HG03280 (cell line): Measurements from ENCODE around the gene CCDC85C.
A peak's percentile ranks its signal among the peaks of the same experiment; 100 is the strongest.

Experiments
- ATAC-seq: cut with Tn5 transposase; IDR thresholded peaks from one replicate; pipeline ENCODE4 v1.9.1; 2021; ENCODE audit warnings: mild to moderate bottlenecking, moderate library complexity; ENCODE audit not compliant: unreplicated experiment

The CCDC85C gene

DNA sequence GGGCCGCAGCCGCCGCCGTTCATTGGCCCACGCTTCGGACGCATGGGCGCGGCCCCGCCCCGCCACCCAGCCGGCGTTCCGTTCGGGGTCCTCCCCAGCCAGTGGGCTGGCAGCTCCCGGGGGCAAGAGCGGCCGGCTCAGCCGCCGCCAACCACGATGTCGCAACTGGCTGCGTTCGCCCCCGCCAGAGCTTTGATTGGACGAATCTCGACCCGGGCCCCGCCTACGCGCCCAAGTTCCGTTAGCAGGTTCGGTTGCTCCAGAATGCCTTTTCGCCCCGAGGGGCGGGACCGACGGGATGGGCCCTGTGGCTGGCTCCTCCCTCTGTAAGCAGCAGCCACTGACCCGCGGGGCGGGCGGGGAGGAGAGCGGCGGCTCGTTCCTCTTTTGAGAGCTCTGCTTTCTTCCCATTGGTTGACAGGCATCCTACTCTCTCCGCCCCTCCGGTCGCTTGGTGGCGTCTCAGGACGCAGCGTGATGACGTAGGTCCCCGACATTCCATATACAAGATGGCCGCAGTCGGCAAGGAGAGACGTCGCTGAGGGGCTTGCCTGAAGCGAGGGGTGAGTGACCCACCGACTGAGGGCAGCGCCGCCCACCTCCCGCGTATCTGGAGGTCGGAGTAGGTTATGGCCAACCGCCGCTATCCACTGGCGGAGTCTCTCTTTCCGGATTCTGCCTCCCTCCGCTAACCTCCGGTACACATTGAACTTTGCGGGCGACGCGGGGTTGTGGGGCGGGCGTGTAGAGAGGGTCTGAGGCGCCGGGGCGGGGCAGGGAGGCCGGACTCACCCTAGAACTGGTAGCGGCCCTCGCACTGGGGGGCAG is 122.9 kb downstream of the CCDC85C start, which contains the start of gene CCNK:
Gene CCNK, plus strand, starts transcription at position 493 of the 828 bp plus-strand sequence. CDS start 11,269 bp downstream, outside the sequence.
- ATAC-seq, result peak; percentile 86

DNA sequence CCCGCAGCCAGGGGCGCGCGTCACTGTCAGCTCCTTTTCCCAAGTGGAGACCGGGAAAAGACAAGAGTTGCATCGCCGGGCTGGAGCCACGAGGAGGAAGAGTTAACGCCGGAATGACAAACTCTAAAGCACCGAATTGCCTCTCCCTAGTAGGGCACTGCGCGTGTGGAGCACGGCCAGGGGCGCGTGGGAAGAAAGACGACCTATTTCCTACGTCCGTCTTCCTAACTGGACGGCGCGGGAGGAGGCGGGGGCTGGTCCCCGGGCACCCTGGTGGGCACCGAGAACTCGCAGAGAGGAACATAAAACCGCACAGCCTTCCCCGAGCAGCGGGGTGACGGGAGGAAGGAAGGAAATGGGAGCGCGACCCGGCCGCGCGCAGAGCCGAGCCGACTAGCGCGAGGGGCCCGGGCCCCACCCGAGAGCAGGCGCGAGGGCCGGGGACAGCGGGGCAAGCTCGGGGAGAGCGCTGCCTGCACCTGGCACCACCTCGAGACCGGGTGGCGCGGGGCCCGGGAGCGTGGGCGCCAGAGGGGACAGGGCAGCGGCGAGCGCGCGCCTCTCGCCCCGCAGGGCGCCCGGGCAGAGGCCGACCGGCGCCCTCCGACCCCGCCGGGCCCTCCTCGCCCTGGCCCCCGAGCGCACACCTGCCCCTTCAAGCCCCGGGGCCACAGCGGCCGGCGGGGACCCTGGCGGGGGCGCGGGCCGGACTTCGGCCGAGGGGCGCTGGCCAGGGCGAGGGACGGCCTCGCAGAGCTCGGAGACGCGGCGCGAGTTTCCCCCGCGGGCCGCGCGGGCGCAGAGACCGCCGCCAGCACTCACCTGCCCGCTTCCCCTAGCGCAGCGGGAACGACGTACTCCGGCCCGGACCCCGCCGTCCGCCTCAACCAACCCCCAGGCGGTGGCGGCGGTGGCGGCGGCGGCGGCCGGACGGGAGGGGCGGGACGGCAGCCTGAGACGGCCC is 123.8 kb downstream of the CCDC85C start, which contains the start of gene SETD3:
Gene SETD3, minus strand, starts transcription at position 954 of the 964 bp plus-strand sequence. CDS start 15,054 bp downstream, outside the sequence.
- peak; percentile 2 for ATAC-seq

DNA sequence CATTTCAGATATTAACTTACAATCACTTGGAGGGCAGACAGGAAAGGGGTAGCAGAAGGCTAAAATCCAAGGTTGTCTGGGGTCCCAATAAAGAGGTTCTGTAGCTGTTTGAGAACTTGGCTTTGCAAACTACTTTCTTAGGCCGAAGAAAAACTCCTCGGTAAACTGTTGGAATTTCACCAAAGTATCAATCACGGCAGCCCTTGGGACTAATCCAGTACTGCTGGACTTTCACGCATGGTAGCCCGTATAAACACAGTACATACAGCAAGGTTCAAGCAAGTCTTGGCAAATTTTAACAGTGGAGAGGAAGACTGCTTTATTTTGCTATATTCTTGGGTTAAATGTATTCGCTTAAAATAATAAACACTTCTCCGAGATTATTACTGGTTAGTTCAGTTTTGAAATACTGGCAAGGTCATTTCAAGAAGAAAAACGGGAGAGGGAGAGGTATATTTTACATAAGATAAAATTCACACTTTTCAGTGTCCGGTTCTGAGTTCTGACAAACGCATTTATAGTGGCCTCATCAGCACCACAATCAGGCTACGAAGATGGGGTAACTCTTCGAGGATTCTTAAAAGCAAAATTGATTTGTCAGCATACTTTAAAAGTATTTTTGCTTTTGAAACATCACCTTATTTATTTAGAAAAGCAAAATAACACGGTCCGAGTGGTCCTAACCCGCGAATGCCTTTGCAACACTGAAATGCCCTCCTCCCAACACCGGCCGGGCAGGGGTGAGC is 124.7 kb downstream of the CCDC85C start:
- no peak for ATAC-seq

DNA sequence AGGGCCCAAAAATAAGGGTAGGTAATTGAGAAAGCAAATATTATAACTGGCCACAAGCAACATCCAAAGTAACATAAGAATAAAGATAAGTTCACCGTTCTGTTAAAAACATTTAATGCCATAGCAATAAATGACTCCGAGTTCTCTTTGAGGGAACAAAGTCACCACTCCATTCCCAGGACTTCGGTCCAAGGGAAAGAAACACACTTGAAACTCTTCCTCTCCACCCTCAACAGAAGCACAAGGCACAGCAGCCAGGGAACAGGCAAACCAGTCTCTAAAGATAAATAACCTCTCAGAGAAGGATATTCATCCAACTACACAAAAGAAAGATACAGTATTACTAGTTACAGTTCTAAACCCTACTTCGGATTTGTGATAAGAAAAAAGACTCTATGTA is 125.9 kb downstream of the CCDC85C start:
- no peak for ATAC-seq

DNA sequence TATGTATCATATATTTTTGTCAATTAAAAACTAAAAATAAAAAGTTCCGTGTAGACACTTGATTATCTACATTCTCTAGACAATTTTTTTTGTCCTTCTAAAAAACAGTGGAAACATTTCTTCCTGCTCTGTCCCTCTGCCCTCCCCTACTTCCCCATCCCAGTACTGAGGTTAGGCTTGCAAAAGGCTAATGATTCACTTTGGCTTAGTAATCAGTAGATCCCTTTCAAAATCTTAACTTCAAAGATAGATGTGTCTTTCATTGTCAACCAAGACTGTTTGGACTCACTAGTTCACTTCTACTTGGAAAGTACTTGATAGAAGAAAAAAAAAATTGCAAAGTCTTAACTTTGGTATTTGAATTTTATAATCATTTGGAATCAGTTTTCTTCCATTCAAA is 127.1 kb downstream of the CCDC85C start:
- no peak for ATAC-seq

DNA sequence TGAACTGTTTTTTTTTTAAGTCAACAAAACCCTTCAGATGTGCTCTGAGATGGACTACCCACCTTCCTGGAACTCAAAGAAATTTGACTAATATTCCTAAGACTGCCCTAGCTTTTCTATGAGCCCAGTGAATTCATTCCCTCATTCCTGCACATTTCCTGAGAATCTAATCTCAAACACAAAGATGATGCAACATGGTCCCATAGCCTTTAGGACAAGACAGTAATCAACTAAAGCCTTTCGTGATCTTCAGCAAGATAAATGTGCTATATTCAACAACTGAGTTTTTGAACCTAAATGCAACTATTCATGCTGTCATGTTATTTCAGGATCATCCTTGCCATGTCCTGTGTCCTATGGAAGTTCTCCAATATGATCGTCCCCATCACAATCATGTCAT is 128.3 kb downstream of the CCDC85C start:
- ATAC-seq, result no peak

DNA sequence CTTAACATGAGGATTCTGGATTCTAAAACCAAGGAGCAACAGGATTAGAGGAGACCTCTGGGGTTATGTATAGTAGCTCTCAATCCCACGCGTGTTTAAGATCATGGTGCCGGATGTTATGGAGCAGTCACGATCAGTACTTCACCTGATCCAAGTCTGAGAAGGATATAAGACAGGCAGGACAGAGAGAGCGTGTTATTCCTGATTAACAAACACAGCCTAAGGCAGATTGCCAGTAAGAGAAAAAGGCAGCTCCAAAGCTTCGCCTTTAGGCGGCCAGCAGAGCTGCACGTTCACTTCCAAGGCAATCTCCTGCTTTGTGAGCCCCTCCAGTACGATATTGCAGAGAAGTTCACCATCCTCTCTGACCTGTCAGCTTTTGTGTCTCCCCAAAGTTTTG is 128.8 kb downstream of the CCDC85C start:
- no peak for ATAC-seq

DNA sequence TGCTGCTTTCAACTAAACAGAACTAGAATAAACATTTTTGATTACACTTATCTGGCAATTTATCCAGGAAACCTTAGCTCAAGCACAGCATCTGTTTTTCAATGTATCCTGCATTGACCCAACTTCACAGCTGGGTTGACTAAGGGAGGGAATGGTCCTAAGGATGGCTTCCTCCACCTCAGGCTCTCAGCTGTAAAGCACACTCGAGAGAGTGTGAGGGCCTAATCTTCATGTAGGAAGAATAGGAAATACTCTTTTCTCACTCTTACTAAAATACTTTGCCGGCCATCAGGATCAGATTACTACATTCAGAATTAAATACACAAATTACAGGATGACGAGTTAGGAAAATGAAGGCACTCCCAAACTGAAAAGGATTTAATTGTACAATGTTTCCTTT is 130.5 kb downstream of the CCDC85C start:
- ATAC-seq, result no peak

DNA sequence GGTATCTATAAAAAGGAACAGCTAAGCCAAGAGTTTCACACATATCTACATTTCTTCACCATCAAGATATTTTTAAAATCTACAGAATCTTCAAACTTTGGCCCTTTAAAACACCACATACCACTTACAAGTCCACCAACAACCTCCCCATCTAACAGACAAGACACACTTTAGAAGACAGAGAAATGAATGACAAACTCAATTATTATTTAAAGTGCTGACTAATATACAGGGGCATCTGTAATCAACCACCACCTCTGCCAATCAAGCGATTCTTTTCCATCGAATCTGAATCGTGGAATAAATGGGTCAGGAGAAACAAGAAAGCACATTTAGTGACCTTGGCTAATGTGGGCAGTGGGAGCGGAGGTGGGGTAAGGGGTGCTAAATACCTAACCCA is 131.1 kb downstream of the CCDC85C start:
- no peak for ATAC-seq

DNA sequence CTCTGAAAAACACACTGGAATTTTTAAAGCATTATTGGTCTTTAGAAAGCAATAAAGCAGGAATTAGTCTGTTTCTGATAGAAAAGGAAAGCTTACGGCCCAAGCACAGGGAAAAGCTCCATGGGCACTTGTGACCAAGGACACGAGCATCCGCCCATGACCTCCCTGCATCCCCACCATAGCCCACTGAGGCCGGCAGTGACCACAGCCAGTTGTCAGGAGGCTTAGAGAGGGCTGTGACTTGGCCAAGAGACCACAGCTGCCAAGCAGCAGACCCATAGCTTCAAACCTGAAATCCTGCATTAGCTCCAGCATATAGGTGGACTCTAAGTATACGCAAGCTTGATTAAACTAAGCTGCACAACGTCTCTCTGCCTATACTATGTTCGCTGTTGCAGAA is 132.3 kb downstream of the CCDC85C start:
- no peak for ATAC-seq

DNA sequence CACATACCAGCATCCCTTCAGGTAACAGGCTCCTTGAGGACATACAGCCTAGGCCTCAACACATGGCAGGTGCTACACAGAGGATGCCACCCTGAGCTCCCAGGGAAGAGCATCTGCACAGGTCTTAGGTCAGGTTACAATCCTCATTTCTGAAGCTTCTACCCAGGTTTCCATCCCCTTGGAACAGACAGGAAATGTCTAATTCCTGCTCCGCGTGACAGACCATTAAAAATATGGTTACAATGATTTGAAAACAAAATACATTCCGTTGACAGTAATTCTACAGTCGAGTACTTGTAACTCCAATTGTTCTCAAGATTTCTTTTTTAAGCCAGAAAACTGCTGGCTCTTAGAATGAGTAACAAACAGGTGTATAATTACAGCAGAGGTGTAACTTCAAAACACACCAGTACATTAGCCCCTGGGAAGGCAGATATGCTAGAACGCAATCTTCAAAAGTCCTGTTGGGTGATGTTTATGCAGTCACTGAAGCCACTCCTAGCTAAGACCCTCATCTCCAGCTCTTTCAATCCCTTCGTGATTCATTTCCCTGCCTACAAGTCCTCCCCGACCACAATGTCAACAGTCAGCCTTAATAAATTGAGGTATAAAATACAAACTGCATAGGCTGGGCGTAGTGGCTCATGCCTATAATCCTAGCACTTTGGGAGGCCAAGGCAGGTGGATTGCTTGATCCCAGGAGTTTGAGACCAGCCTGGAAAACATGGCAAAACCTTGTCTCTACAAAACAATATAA is 135.0 kb downstream of the CCDC85C start:
- ATAC-seq, result no peak

DNA sequence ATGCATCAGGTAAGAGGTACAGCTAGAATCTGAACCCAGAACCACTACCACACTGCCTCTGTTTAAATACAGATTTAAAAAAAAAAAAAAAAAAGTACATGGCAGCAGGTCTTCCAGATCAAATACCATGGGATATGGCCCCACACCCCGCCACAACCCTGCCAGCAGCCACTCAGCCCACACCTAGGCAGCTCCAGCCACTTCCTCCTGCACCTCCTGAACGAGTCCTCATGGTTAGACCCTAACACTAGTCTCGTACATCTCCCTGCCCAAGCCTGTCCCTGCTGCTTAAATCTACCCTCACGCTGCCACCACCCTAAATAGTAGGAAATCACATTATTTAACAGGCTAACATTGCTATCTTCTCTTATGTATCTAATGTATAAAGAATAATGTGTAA is 135.9 kb downstream of the CCDC85C start:
- ATAC-seq, result no peak

DNA sequence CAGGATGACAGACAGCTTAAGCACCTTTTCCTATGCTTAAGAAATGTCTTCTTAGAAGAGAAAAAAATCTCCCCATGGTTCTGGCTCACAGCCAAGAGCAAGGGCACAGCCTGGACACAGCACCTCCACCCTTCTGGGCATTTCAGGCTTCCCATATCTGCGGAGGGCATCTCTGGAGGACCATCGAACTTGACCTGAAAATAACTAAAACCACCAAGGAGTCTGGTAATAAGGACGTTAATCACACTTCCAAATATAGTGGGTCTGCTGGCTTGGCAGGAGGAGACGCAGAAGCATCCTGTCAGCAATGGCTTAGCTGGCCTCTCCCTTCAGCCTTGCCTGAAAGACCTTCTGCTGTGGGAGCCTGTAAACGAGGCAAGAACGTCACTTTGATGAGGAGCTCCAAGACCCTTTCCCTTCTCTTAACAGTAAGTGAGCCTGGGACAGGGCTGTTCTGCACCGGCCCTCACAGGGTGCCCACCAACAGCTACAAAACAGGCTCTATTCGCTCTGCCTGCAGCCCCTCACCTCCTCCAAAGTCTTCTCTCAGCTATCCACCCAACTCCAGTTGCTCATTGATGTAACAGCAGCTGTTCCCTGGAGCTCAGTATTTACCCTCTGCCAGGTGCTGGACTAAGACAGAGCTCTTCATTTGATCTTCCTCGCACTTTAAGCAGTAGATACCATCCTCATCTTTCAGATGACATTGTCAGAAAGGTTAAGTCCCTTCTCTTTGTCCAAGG is 136.5 kb downstream of the CCDC85C start:
- ATAC-seq, result no peak

DNA sequence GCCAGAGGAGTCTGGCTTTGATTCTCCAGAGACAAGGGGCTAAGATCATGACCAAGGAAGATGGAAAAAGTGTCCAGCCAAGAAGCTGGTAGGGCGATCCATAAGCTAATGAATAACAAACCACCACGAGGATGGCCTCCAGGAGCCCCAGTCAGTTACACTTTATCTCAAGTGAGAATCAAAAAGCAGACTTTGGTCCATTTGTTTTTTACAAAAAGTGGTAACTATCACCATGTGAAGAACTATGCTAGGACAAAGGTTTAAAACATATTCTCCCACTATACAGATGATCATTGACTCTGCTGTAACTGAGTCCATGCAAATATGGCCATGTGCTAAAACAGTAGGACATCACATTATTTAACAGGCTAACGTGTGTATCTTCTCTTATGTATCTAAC is 137.2 kb downstream of the CCDC85C start:
- ATAC-seq, result no peak

DNA sequence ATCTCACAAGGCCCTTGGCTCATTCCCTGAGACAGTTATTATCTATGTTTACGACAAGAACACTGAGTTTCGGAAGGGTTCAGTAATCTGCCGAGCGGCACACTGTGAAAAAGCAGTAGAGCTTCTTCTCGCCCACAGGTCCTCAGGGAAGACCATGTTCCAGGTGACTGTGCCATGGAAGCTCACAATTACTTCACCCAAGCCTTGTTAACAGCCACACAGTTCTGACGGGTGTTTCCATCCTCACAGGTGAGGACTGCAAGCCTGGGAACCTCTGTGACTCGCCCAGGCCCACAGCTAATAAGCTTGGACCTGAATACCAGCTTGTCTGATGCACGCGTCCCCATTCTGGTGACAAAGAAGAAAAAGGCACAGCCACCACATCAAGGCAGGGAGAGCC is 138.7 kb downstream of the CCDC85C start:
- ATAC-seq, result no peak

DNA sequence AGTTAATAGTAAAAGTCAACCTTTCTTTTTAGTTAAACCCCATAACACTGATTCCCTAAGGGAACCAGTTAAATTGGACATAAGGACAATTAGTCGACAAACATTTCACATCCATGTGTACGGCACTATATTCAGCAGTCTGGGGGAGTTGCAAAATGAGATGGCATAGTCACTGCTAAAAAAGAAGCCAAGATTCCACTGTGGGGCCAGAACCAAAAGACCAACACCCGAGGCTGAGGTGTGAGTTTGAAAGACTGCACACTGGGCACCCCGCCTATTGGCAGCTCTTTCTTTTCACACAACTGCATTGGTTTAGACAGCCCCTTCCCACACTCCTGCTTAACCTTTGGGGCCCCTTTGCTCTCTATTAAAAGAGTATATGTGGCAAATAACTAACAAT is 140.0 kb downstream of the CCDC85C start:
- no peak for ATAC-seq

DNA sequence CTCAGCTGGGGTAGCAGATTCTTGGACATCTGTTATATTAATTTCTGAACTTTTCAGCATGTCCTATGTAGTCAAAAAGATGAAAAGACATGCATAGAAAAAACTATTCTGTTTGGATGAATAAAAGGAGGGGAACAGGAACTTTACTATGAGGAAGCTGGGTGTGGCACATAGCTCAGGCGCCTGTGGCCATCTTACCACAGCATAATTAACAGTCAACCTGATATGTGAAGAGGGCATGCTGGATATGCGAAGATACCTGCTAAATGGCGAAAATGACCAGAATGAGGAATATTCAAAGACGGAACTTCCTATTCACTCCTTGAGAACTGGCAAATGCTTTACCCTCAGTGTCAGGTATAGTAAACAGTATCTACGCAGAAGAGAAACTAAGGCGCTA is 141.8 kb downstream of the CCDC85C start:
- no peak for ATAC-seq

DNA sequence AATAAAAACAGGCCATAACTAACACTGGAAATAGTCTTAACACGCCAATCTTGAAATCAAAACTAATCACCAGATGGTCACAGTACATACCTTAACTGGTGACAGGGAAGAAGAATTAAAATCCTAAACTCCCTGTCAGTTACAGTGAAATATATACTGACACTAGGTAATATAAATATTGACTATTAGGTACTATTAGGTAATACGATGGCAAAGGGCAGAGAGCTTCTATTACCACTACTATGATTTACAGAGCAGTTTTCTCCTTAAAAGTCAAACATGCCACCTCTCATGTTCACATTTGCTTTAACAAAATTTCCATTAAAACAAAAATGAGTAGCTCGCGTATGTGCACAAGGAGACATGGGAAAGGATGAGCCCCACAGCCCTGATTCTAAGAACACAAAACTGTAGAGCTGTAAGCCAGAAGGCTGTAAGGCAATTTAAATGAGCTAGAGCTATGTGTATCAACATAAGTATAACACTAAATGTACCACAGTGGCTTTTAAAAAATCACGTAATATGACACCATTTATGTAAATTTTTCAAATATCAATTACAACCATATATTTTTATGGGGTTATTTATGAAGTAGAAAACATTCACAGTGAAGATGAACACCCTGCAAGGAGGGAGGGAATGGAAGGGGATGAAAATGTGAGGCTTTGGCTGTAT is 142.5 kb downstream of the CCDC85C start:
- ATAC-seq, result no peak

DNA sequence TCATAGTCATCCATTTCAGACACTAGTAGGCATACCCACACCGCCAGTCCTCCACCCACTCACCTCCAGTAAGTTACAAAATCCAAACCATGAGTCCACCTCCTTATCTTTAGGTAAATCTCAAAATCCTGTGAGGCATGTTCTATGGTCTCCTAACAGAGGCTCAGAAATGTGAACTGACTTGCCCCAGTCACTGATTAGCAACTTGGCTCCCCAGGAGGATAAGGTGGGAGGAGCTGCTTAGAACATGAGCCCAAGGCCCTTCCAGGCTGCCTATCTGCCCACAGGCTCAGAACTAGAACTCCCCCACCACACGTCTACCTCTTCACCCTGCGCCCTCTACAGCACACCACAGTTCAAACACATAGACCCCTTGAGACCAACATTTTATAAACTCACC is 143.2 kb downstream of the CCDC85C start:
- no peak for ATAC-seq
